ENCODE measurements around the gene RPL14.
A peak's percentile ranks its signal among the peaks of the same experiment; 100 is the strongest.
"Not testable (repeated sequence)": the region's sequence is repeated elsewhere in the genome, so short reads cannot be mapped to it uniquely, and the experiment has no call there.

The RPL14 gene

DNA sequence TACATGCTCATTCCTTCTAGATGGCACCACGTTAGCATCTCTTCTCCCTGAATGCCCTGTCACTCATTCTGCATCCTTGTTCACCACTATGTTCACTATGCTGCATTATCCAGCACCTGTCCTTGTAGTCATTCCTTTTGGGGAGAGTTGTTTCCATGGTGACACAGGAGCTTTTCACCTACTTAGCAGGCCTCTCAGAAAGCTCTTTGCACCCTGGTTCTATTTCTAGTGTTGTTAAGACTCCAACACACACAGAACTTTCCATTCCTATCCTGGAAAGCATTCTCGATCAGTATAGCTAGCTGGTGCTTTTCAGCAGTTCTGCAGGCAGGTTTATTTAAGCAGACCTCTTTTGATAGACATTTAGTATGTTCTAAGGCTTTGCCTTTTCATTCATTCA, 6.7 kb upstream of the RPL14 start:
- Histone ChIP-seq H3K36me3 (ENCODE audit: control insufficient read depth in 2 of 2, insufficient read depth in 2 of 2, low read length in 2 of 2) (peaks cover 6 to 7% of the 10 kb centered on the region in 2 donors), H3K4me1 (ENCODE audit: control insufficient read depth in 2 of 2, insufficient read depth in 2 of 2, low read length in 2 of 2) (peaks cover 4 to 16% of the 10 kb centered on the region in 2 donors), H3K27ac (ENCODE audit: low read depth in 2 of 2, low read length in 2 of 2) (no peak overlapping the region), H3K9me3 (ENCODE audit: control insufficient read depth in 2 of 2, low read length in 2 of 2) (no peaks in the 10 kb centered on the region), H3K9ac (ENCODE audit: low read depth in 1 of 2, low read length in 2 of 2) (no peak overlapping the region), H3K27me3 (ENCODE audit: control insufficient read depth in 2 of 2, insufficient read depth in 2 of 2, low read length in 2 of 2) (no peaks in the 10 kb centered on the region), H3K4me3 (ENCODE audit: low read length in 2 of 2) (no peak overlapping the region)

DNA sequence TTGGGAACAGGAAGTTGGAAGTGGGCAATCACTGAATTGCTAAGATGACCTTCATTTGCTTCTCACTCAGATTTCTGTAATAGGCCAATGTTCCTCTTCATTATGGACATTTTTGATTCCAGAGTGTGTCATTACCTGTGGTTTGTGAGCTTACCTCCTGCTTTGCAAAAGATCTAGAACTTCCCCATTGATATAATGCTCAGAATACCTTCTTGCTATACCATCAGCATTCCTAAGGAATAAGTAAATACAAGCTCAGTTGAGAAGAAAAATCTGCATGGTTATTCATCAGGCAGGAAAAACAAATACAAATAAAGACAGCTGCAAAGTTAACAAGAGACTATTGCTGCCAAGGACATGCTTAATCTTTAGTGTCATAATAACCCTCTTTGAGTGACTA, 5.6 kb upstream of the RPL14 start:
- no peaks in the 10 kb centered on the region for H3K9me3 ChIP-seq (ENCODE audit: control insufficient read depth in 2 of 2, low read length in 2 of 2)
- H3K27me3 ChIP-seq (ENCODE audit: control insufficient read depth in 2 of 2, insufficient read depth in 2 of 2, low read length in 2 of 2): no peaks in the 10 kb centered on the region
- H3K9ac ChIP-seq (ENCODE audit: low read depth in 1 of 2, low read length in 2 of 2): no peak overlapping the region
- no peak overlapping the region for H3K27ac ChIP-seq (ENCODE audit: low read depth in 2 of 2, low read length in 2 of 2)
- H3K4me1 ChIP-seq (ENCODE audit: control insufficient read depth in 2 of 2, insufficient read depth in 2 of 2, low read length in 2 of 2): peaks cover 4 to 16% of the 10 kb centered on the region in 2 donors
- H3K4me3 ChIP-seq (ENCODE audit: low read length in 2 of 2): no peak overlapping the region
- peaks cover 0 to 6% of the 10 kb centered on the region in 2 donors for H3K36me3 ChIP-seq (ENCODE audit: control insufficient read depth in 2 of 2, insufficient read depth in 2 of 2, low read length in 2 of 2)

DNA sequence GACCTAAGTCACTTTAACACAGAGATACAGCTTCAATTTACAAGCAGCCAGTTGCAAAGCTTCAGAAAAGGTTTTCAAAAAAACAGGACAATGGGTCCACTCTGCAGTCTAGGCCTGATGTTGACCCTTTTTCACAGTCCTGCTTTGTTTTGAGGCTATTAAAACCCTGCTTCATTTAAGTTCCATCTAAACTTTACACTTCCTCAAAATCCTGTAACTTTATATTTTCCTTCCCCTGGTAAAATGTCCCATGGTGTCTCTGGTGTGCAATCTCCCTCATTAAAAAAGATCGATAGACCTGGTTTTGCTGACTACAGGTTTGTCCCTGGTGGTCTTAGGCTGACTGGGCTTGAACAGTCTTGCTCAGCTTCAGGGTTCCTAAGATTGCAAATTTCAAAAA, 5.1 kb upstream of the RPL14 start:
- Histone ChIP-seq H3K27me3 (ENCODE audit: control insufficient read depth in 2 of 2, insufficient read depth in 2 of 2, low read length in 2 of 2) (no peaks in the 10 kb centered on the region), H3K27ac (ENCODE audit: low read depth in 2 of 2, low read length in 2 of 2) (no peak overlapping the region), H3K9ac (ENCODE audit: low read depth in 1 of 2, low read length in 2 of 2) (peak overlapping the region in 1 of 2 donors; percentile 98), H3K36me3 (ENCODE audit: control insufficient read depth in 2 of 2, insufficient read depth in 2 of 2, low read length in 2 of 2) (peaks cover 0 to 6% of the 10 kb centered on the region in 2 donors), H3K4me1 (ENCODE audit: control insufficient read depth in 2 of 2, insufficient read depth in 2 of 2, low read length in 2 of 2) (peaks cover 4 to 16% of the 10 kb centered on the region in 2 donors), H3K4me3 (ENCODE audit: low read length in 2 of 2) (peak overlapping the region; percentile 97 to 98), H3K9me3 (ENCODE audit: control insufficient read depth in 2 of 2, low read length in 2 of 2) (no peaks in the 10 kb centered on the region)

DNA sequence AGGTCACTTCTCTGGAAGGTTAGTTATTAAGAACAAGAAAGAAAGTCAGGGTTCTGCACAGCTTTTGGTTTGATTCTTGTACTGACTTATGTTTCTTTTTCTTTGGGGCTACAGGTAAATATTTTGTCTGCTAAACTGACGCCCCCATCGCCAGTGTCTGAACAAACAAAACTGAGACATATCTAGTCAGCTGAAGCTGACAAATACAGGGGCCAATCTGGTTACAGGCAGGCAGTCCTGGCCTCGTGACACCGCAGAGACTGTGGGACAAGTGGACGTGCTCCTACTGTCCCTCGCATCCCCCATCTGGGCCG, 4.6 kb upstream of the RPL14 start:
- Histone ChIP-seq H3K4me3 (ENCODE audit: low read length in 2 of 2) (peak overlapping the region; percentile 97 to 98), H3K9ac (ENCODE audit: low read depth in 1 of 2, low read length in 2 of 2) (peak overlapping the region; percentile 96 to 98), H3K4me1 (ENCODE audit: control insufficient read depth in 2 of 2, insufficient read depth in 2 of 2, low read length in 2 of 2) (peaks cover 4 to 16% of the 10 kb centered on the region in 2 donors), H3K27me3 (ENCODE audit: control insufficient read depth in 2 of 2, insufficient read depth in 2 of 2, low read length in 2 of 2) (no peaks in the 10 kb centered on the region), H3K27ac (ENCODE audit: low read depth in 2 of 2, low read length in 2 of 2) (peak overlapping the region; percentile 98), H3K9me3 (ENCODE audit: control insufficient read depth in 2 of 2, low read length in 2 of 2) (no peaks in the 10 kb centered on the region), H3K36me3 (ENCODE audit: control insufficient read depth in 2 of 2, insufficient read depth in 2 of 2, low read length in 2 of 2) (peaks cover 0 to 6% of the 10 kb centered on the region in 2 donors)

DNA sequence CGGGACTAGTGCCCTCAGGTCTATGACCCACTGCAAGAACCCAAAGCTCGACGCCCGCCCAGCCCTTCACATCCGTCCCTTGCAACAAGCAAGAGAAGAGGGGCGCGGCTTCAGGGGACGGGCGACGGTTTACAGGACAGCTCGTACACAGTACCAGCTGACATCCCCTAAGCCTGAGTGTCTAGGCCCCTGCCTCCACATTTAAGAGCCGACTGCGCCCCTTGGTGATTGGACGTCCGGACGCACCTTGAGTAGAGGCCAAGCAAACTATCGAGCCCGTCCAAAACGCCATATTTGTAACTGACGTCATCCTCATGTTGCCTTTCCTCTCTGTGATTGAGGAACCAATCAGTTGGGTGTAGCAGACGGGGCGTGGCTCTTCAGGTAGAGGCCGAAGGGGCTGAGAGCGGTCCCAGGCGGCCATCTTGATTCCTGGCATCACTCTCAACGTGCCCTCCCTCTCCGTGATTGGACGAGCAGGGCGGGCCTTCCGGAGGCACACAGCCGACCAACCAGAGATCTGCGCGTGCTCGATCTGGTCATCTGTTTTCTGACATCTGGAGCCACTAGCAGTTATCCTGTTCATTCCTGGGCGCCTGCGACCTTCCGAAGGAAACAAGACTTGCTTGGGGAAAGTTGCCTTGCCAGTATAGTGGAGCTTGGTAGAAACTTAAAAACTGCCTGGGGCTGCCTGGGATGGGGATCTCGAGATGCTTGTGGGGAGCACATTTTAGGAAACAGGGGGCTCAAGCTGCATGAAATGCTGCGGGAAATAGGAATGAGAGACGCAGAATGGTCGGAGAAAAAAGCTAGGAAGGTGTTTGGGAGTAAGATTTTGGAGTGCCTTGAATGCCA, 4.0 kb upstream of the RPL14 start:
- Histone ChIP-seq H3K27me3 (ENCODE audit: control insufficient read depth in 2 of 2, insufficient read depth in 2 of 2, low read length in 2 of 2) (no peaks in the 10 kb centered on the region), H3K36me3 (ENCODE audit: control insufficient read depth in 2 of 2, insufficient read depth in 2 of 2, low read length in 2 of 2) (peaks cover 0 to 6% of the 10 kb centered on the region in 2 donors), H3K4me3 (ENCODE audit: low read length in 2 of 2) (peak overlapping the region; percentile 97 to 98), H3K4me1 (ENCODE audit: control insufficient read depth in 2 of 2, insufficient read depth in 2 of 2, low read length in 2 of 2) (peaks cover 9 to 20% of the 10 kb centered on the region in 2 donors), H3K9ac (ENCODE audit: low read depth in 1 of 2, low read length in 2 of 2) (peak overlapping the region; percentile 96 to 98), H3K9me3 (ENCODE audit: control insufficient read depth in 2 of 2, low read length in 2 of 2) (no peaks in the 10 kb centered on the region), H3K27ac (ENCODE audit: low read depth in 2 of 2, low read length in 2 of 2) (peak overlapping the region; percentile 98)

DNA sequence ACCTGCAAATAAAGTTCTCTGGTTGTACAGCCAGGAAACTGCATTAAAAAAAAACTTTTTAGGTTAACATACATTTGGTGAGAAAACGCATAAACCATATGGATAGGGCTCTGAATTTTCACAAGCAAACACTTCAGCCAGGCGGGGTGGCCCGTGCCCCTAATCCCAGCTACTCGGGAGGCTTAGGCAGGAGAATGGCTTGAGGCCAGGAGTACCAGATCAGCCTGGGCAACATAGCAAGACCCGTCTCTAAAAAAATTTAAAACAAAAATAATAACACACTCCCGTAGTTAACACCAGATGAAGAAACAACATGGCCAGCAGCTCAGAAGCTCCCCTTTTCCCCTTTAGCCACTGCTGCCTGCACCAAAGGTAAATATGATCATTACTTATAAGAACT, 3.2 kb upstream of the RPL14 start:
- H3K9ac ChIP-seq (ENCODE audit: low read depth in 1 of 2, low read length in 2 of 2): peak overlapping the region; percentile 79 to 96
- H3K4me1 ChIP-seq (ENCODE audit: control insufficient read depth in 2 of 2, insufficient read depth in 2 of 2, low read length in 2 of 2): peaks cover 13 to 26% of the 10 kb centered on the region in 2 donors
- peaks cover 6 to 11% of the 10 kb centered on the region in 2 donors for H3K36me3 ChIP-seq (ENCODE audit: control insufficient read depth in 2 of 2, insufficient read depth in 2 of 2, low read length in 2 of 2)
- no peaks in the 10 kb centered on the region for H3K9me3 ChIP-seq (ENCODE audit: control insufficient read depth in 2 of 2, low read length in 2 of 2)
- H3K4me3 ChIP-seq (ENCODE audit: low read length in 2 of 2): peak overlapping the region; percentile 97 to 98
- no peaks in the 10 kb centered on the region for H3K27me3 ChIP-seq (ENCODE audit: control insufficient read depth in 2 of 2, insufficient read depth in 2 of 2, low read length in 2 of 2)
- H3K27ac ChIP-seq (ENCODE audit: low read depth in 2 of 2, low read length in 2 of 2): peak overlapping the region; percentile 81 to 85

DNA sequence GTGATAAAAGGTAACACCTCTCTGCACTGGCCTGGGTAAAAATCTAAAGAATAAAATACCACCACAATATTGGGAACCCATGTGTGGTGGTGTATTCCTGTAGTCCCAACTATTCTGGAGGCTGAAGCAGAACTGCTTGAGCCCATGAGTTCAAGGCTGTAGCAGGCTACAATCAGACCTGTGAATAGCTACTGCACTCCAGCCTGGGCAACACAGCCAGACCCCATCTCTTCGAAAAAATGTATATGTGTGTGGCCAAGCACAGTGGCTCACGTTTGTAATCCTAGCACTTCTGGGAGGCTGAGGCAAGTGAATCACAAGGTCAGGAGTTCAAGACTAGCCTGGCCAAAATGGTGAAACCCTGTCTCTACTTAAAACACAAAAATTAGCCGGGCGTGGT, 1.8 kb upstream of the RPL14 start:
- Histone ChIP-seq H3K4me1 (ENCODE audit: control insufficient read depth in 2 of 2, insufficient read depth in 2 of 2, low read length in 2 of 2) (peaks cover 13 to 26% of the 10 kb centered on the region in 2 donors), H3K27me3 (ENCODE audit: control insufficient read depth in 2 of 2, insufficient read depth in 2 of 2, low read length in 2 of 2) (no peaks in the 10 kb centered on the region), H3K9me3 (ENCODE audit: control insufficient read depth in 2 of 2, low read length in 2 of 2) (no peaks in the 10 kb centered on the region), H3K9ac (ENCODE audit: low read depth in 1 of 2, low read length in 2 of 2) (no peak overlapping the region), H3K4me3 (ENCODE audit: low read length in 2 of 2) (no peak overlapping the region), H3K27ac (ENCODE audit: low read depth in 2 of 2, low read length in 2 of 2) (no peak overlapping the region), H3K36me3 (ENCODE audit: control insufficient read depth in 2 of 2, insufficient read depth in 2 of 2, low read length in 2 of 2) (peaks cover 12 to 17% of the 10 kb centered on the region in 2 donors)

DNA sequence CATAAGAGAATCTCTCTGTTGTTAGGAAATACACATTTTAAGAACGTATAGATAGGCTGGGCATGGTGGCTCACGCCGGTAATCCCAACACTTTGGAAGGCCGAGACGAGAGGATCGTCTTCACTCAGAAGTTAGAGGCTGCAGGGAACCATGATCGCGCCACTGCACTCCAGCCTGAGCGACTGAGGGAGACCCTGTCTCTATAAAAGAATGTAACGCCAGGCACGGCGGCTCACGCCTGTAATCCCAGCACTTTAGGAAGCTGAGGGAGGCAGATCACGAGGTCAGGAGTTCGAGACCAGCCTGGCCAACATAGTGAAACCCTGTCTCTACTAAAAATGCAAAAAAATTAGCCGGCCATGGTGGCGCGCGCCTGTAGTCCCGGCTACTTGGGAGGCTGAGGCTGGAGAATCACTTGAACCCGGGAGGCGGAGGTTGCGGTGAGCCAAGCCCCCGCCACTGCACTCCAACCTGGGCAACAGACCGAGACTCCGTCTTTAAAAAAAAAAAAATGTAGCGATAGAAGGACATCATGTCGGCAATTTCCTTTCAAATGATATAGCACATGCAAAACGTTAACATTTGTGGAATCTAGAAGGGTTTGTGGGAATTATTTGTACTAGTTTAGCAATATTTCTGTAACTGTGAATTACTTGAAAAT, 730 bp upstream of the RPL14 start:
- Histone ChIP-seq H3K27ac (ENCODE audit: low read depth in 2 of 2, low read length in 2 of 2) (peak overlapping the region; percentile 87), H3K4me3 (ENCODE audit: low read length in 2 of 2) (peak overlapping the region; percentile 92 to 97), H3K36me3 (ENCODE audit: control insufficient read depth in 2 of 2, insufficient read depth in 2 of 2, low read length in 2 of 2) (peaks cover 16 to 17% of the 10 kb centered on the region in 2 donors), H3K27me3 (ENCODE audit: control insufficient read depth in 2 of 2, insufficient read depth in 2 of 2, low read length in 2 of 2) (no peaks in the 10 kb centered on the region), H3K9me3 (ENCODE audit: control insufficient read depth in 2 of 2, low read length in 2 of 2) (no peaks in the 10 kb centered on the region), H3K9ac (ENCODE audit: low read depth in 1 of 2, low read length in 2 of 2) (peak overlapping the region; percentile 92 to 96), H3K4me1 (ENCODE audit: control insufficient read depth in 2 of 2, insufficient read depth in 2 of 2, low read length in 2 of 2) (peaks cover 13 to 26% of the 10 kb centered on the region in 2 donors)

DNA sequence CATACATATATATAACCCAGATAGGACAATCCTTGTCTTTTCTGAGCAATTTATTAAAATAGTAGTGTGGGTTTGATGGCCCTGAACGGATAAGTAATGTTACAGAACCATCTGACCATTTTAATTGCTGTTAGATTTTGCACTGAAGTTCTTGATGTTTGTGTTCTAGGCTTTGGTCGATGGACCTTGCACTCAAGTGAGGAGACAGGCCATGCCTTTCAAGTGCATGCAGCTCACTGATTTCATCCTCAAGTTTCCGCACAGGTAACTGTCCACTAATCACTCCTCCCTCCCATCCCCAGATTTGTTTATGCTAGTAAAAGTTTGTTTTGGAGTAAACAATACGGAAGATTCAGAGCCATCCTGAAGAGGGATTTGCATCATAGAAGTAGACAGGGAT, 1.3 kb downstream of the RPL14 start:
- H3K27me3 ChIP-seq (ENCODE audit: control insufficient read depth in 2 of 2, insufficient read depth in 2 of 2, low read length in 2 of 2): no peaks in the 10 kb centered on the region
- H3K4me1 ChIP-seq (ENCODE audit: control insufficient read depth in 2 of 2, insufficient read depth in 2 of 2, low read length in 2 of 2): peaks cover 9 to 15% of the 10 kb centered on the region in 2 donors
- no peaks in the 10 kb centered on the region for H3K9me3 ChIP-seq (ENCODE audit: control insufficient read depth in 2 of 2, low read length in 2 of 2)
- peak overlapping the region in 1 of 2 donors; percentile 96 for H3K9ac ChIP-seq (ENCODE audit: low read depth in 1 of 2, low read length in 2 of 2)
- H3K4me3 ChIP-seq (ENCODE audit: low read length in 2 of 2): peak overlapping the region; percentile 92 to 97
- H3K36me3 ChIP-seq (ENCODE audit: control insufficient read depth in 2 of 2, insufficient read depth in 2 of 2, low read length in 2 of 2): peaks cover 25 to 26% of the 10 kb centered on the region in 2 donors
- H3K27ac ChIP-seq (ENCODE audit: low read depth in 2 of 2, low read length in 2 of 2): no peak overlapping the region

DNA sequence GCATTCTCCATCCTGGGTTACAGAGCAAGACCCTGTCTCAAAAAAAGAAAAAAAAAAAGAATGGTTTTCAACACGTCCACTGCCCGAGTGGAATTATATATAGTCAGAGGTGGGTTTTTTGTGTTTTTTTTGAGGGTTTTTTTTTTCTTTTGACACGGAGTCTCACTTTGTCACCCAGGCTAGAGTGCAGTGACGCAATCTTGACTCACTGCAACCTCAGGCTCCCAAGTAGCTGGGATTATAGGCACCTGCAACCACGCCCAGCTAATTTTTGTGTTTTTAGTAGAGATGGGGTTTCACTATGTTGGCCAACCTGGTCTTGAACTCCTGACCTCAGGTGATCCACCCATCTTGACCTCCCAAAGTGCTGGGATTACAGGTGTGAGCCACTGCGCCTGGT, 3.3 kb downstream of the RPL14 start:
- H3K27me3 ChIP-seq (ENCODE audit: control insufficient read depth in 2 of 2, insufficient read depth in 2 of 2, low read length in 2 of 2); H3K9ac ChIP-seq (ENCODE audit: low read depth in 1 of 2, low read length in 2 of 2); H3K27ac ChIP-seq (ENCODE audit: low read depth in 2 of 2, low read length in 2 of 2); H3K9me3 ChIP-seq (ENCODE audit: control insufficient read depth in 2 of 2, low read length in 2 of 2); H3K4me1 ChIP-seq (ENCODE audit: control insufficient read depth in 2 of 2, insufficient read depth in 2 of 2, low read length in 2 of 2); H3K4me3 ChIP-seq (ENCODE audit: low read length in 2 of 2): not testable (repeated sequence)
- peaks cover 40 to 44% of the 10 kb centered on the region in 2 donors for H3K36me3 ChIP-seq (ENCODE audit: control insufficient read depth in 2 of 2, insufficient read depth in 2 of 2, low read length in 2 of 2)

All from mucosa of rectum (tissue), 2 donors.